OCI-LY7 (cell line): ENCODE results near the gene PRELID2.
"Not testable (repeated sequence)": the region's sequence is repeated elsewhere in the genome, so short reads cannot be mapped to it uniquely, and the experiment has no call there.

ENCODE experiments used
- CTCF ChIP-seq: fragments of 200-600 bp; sonication (generic); conservative IDR thresholded peaks from 2 replicates; pipeline ENCODE4 v1.5.1; 2014; ENCODE audit warnings: mild to moderate bottlenecking, antibody characterized with exemption, low read length, moderate library complexity, mixed read lengths
- EZH2phosphoT487 ChIP-seq: fragments of 200-600 bp; sonication (generic); IDR thresholded peaks from 2 replicates; pipeline ENCODE4 v1.6.1; 2018; ENCODE audit warnings: low read depth, borderline replicate concordance, mild to moderate bottlenecking, mixed run types, antibody characterized with exemption, low read length, moderate library complexity, mixed read lengths

GRCh38 chr5:145798503-145798902 is 36.6 kb downstream of the PRELID2 start:
- TF ChIP-seq CTCF, EZH2phosphoT487: not testable (repeated sequence)
